ENCODE measurements around the gene CRYBG2.
"Not testable (repeated sequence)": the region's sequence is repeated elsewhere in the genome, so short reads cannot be mapped to it uniquely, and the experiment has no call there.

The CRYBG2 gene

GRCh38 chr1:26376050-26376449 is 22.1 kb upstream of the CRYBG2 start:
- DNase-seq (ENCODE audit: low read depth): no peak
- no peak overlapping the region for H3K4me3 ChIP-seq (ENCODE audit: low read length)
- TF ChIP-seq CTCF (conservative IDR thresholded peaks at IDR 0.05; ENCODE audit: low read depth, low read length): no peak

- no peak for DNase-seq (ENCODE audit: low read depth)
- no peak for TF ChIP-seq CTCF (conservative IDR thresholded peaks at IDR 0.05; ENCODE audit: low read depth, low read length)
Measured at GRCh38 chr1:26375081-26375480, 21.2 kb upstream of the CRYBG2 start.

GRCh38 chr1:26374361-26374760 is 20.4 kb upstream of the CRYBG2 start:
- H3K4me3 ChIP-seq (ENCODE audit: low read length); DNase-seq (ENCODE audit: low read depth): not testable (repeated sequence)

More at GRCh38 chr1:26375081-26375480, 21.2 kb upstream of the CRYBG2 start:
- H3K4me3 ChIP-seq (ENCODE audit: low read length): no peak overlapping the region

- H3K4me3 ChIP-seq (ENCODE audit: low read length): no peak overlapping the region
- no peak for DNase-seq (ENCODE audit: low read depth)
- no peak for TF ChIP-seq CTCF (conservative IDR thresholded peaks at IDR 0.05; ENCODE audit: low read depth, low read length)
Measured at GRCh38 chr1:26373789-26374188, 19.9 kb upstream of the CRYBG2 start.

GRCh38 chr1:26373281-26373680 is 19.4 kb upstream of the CRYBG2 start:
- H3K4me3 ChIP-seq (ENCODE audit: low read length): no peak overlapping the region
- DNase-seq (ENCODE audit: low read depth): no peak
- no peak for TF ChIP-seq CTCF (conservative IDR thresholded peaks at IDR 0.05; ENCODE audit: low read depth, low read length)

GRCh38 chr1:26372611-26373010 is 18.7 kb upstream of the CRYBG2 start, which contains the start of gene ZNF683:
ZNF683 (minus strand) TSS chr1:26372750; CDS start chr1:26368571, 4,179 bp downstream.
- H3K4me3 ChIP-seq (ENCODE audit: low read length); DNase-seq (ENCODE audit: low read depth): not testable (repeated sequence)

GRCh38 chr1:26372039-26372438 is 18.1 kb upstream of the CRYBG2 start:
- no peak for DNase-seq (ENCODE audit: low read depth)
- no peak overlapping the region for H3K4me3 ChIP-seq (ENCODE audit: low read length)
- no peak for TF ChIP-seq CTCF (conservative IDR thresholded peaks at IDR 0.05; ENCODE audit: low read depth, low read length)

- no peak overlapping the region for H3K4me3 ChIP-seq (ENCODE audit: low read length)
- TF ChIP-seq CTCF (conservative IDR thresholded peaks at IDR 0.05; ENCODE audit: low read depth, low read length): no peak
- DNase-seq (ENCODE audit: low read depth): no peak
Measured at GRCh38 chr1:26370591-26371382, 16.9 kb upstream of the CRYBG2 start.
